Natural killer cell (primary cell): ENCODE measurements around the gene RNF224. TPM values are rescaled to one million over a fixed set of nuclear protein-coding genes. Genes with fewer than 3 reads are reported as not detected.
"Not testable (repeated sequence)": the region's sequence is repeated elsewhere in the genome, so short reads cannot be mapped to it uniquely, and the experiment has no call there.

ENCODE experiments used
- ATAC-seq, 3 donors: fragments of 150-1000 bp in 2 of 3; fragments of 200-7000 bp in 1 of 3; cut with Tn5 transposase; 1 replicate in 1 of 3; 2 replicates in 2 of 3; pipeline ENCODE4 v1.10.0; 2021; ENCODE audit warnings: mild to moderate bottlenecking in 2 of 3, moderate library complexity in 2 of 3
- DNase-seq, 2 donors: peaks; one replicate each; pipeline versions ENCODE4 v3.0.0 to v3.0.0-alpha.2; 2013 to 2021; ENCODE audit warnings: mixed read lengths in 1 of 2
- H3K27ac ChIP-seq: one replicate; pipeline ENCODE4 v1.5.1; 2013; ENCODE audit warnings: mild to moderate bottlenecking, low read length
- H3K27me3 ChIP-seq: one replicate; pipeline ENCODE4 v1.6.1; 2013; ENCODE audit warnings: low read length; ENCODE audit not compliant: control insufficient read depth, insufficient read depth
- H3K36me3 ChIP-seq: one replicate; pipeline ENCODE4 v1.6.1; 2013; ENCODE audit warnings: low read length; ENCODE audit not compliant: control insufficient read depth, insufficient read depth
- H3K4me1 ChIP-seq: one replicate; pipeline ENCODE4 v1.6.1; 2013; ENCODE audit warnings: low read length; ENCODE audit not compliant: control insufficient read depth, insufficient read depth
- H3K4me3 ChIP-seq: one replicate; pipeline ENCODE4 v1.5.1; 2013; ENCODE audit warnings: low read length
- H3K9me3 ChIP-seq: one replicate; pipeline ENCODE4 v1.6.1; 2013; ENCODE audit warnings: low read length; ENCODE audit not compliant: control insufficient read depth, insufficient read depth
- H3K27ac Mint-ChIP-seq, 2 donors: one replicate each; pipeline ENCODE4 v1.8.0; 2022; ENCODE audit warnings: mild to moderate bottlenecking in 2 of 2, mixed read lengths in 2 of 2, moderate library complexity in 1 of 2
- H3K27me3 Mint-ChIP-seq, 2 donors: one replicate each; pipeline ENCODE4 v1.8.0; 2022; ENCODE audit warnings: low read depth in 2 of 2, mixed read lengths in 2 of 2
- H3K36me3 Mint-ChIP-seq: one replicate; pipeline ENCODE4 v1.8.0; 2022; ENCODE audit warnings: mixed read lengths
- H3K4me1 Mint-ChIP-seq, 2 donors: one replicate each; pipeline ENCODE4 v1.8.0; 2022; ENCODE audit warnings: mixed read lengths in 2 of 2
- H3K4me3 Mint-ChIP-seq: one replicate; pipeline ENCODE4 v1.8.0; 2022; ENCODE audit warnings: mild to moderate bottlenecking, moderate library complexity, mixed read lengths
- H3K9me3 Mint-ChIP-seq, 2 donors: one replicate each; pipeline ENCODE4 v1.8.0; 2022; ENCODE audit warnings: mixed read lengths in 2 of 2
- CTCF ChIP-seq: fragments of 200-600 bp; IDR thresholded peaks from one replicate; pipeline ENCODE4 v1.8.0; 2022; ENCODE audit warnings: antibody characterized with exemption
- WGBS: methylation state at CpG from one replicate; pipeline ENCODE4 v1.1.7; 2013; ENCODE audit warnings: missing lambda C conversion rate; ENCODE audit not compliant: insufficient coverage; 5-methylcytosine and 5-hydroxymethylcytosine counted together
- intact Hi-C: fragments of 100-400 bp; cut with micrococcal nuclease; formaldehyde crosslinking; loops from one replicate; pipeline ENCODE4 v1.14.2; 2022
- total RNA-seq, 4 donors: library from RNA; stranded (reverse); fragments of 120-200 nt in 1 of 4; gene quantifications; one replicate each; pipeline versions ENCODE4 v1.2.3 to v1.2.4, GENCODE V29; 2013 to 2022

RNF224 gene
- total RNA-seq, 3 donors from 2014 or later (not counting 1 experiment from before 2014, with no cell fraction given) = not detected

GRCh38 chr9:137237759-137238726 is 10.7 kb downstream of the RNF224 start:
- H3K4me1 Mint-ChIP-seq = peaks cover 16 to 34% of the 10 kb centered on the region in 2 donors
- H3K9me3 ChIP-seq = no peaks in the 10 kb centered on the region
- H3K27me3 ChIP-seq = no peaks in the 10 kb centered on the region
- intact Hi-C loops = no loop called here
- no peak for ATAC-seq
- peaks cover 68% of the 10 kb centered on the region for H3K4me1 ChIP-seq
- TF ChIP-seq CTCF = no peak
- WGBS = 87% methylated on average over 13 of the region's 13 CpGs
- no peak overlapping the region for H3K27ac Mint-ChIP-seq
- no peak overlapping the region for H3K4me3 Mint-ChIP-seq
- no peak for DNase-seq
- no peak overlapping the region for H3K27ac ChIP-seq
- H3K36me3 ChIP-seq = peaks cover 10% of the 10 kb centered on the region
- peaks cover 0 to 10% of the 10 kb centered on the region in 2 donors for H3K27me3 Mint-ChIP-seq
- no peaks in the 10 kb centered on the region for H3K9me3 Mint-ChIP-seq
- no peak overlapping the region for H3K4me3 ChIP-seq
- H3K36me3 Mint-ChIP-seq = no peaks in the 10 kb centered on the region

GRCh38 chr9:137239541-137240200 is 12.4 kb downstream of the RNF224 start:
- Histone ChIP-seq H3K27ac (peak overlapping the region; percentile 49), H3K4me3 (peak overlapping the region; percentile 46), H3K4me1 (peaks cover 64% of the 10 kb centered on the region), H3K36me3 (peaks cover 17% of the 10 kb centered on the region)
- H3K27me3 ChIP-seq, DNase-seq, ATAC-seq, H3K27me3 Mint-ChIP-seq, H3K36me3 Mint-ChIP-seq, H3K9me3 ChIP-seq, H3K9me3 Mint-ChIP-seq: not testable (repeated sequence)
- peak overlapping the region; percentile 76 for H3K4me3 Mint-ChIP-seq
- H3K27ac Mint-ChIP-seq = peak overlapping the region; percentile 67 to 94
- 55% methylated on average over 27 of the region's 27 CpGs for WGBS
- intact Hi-C loops = loop anchor here (5.0 kb wide), 2 partner anchors 37 to 447 kb away; partner anchors contain the start of genes TMEM141 and TPRN
- H3K4me1 Mint-ChIP-seq = peaks cover 19 to 41% of the 10 kb centered on the region in 2 donors

- no peak for TF ChIP-seq CTCF
- peak; percentile 22 to 43 (median 32) for ATAC-seq
- H3K27ac ChIP-seq = peak overlapping the region; percentile 81
- WGBS = under 1% methylated on average over 58 of the region's 58 CpGs
- peak overlapping the region; percentile 76 for H3K4me3 Mint-ChIP-seq
- H3K4me3 ChIP-seq = peak overlapping the region; percentile 46
- peak in 1 of 2 donors; percentile 87 for DNase-seq
- intact Hi-C loops = loop anchor here (5.0 kb wide), 2 partner anchors 38 to 448 kb away; partner anchors contain the start of genes TMEM141 and TPRN
- peaks cover 17% of the 10 kb centered on the region for H3K36me3 ChIP-seq
- H3K36me3 Mint-ChIP-seq = no peaks in the 10 kb centered on the region
- peak overlapping the region; percentile 86 to 94 for H3K27ac Mint-ChIP-seq
- peaks cover 19 to 35% of the 10 kb centered on the region in 2 donors for H3K4me1 Mint-ChIP-seq
- H3K4me1 ChIP-seq = peaks cover 59% of the 10 kb centered on the region
- no peaks in the 10 kb centered on the region for H3K9me3 ChIP-seq
- no peaks in the 10 kb centered on the region for H3K27me3 ChIP-seq
- no peaks in the 10 kb centered on the region for H3K9me3 Mint-ChIP-seq
- H3K27me3 Mint-ChIP-seq = peaks cover 0 to 4% of the 10 kb centered on the region in 2 donors
Measured at GRCh38 chr9:137240318-137240840, 13.1 kb downstream of the RNF224 start.
